SU-DHL-6 (cell line): ENCODE data around the gene MKKS.

ENCODE experiments used
- EZH2phosphoT487 ChIP-seq: fragments of 200-600 bp; sonication (generic), shearing (Covaris generic); conservative IDR thresholded peaks from 2 replicates; pipeline ENCODE4 v1.6.1; 2018; ENCODE audit warnings: mild to moderate bottlenecking, antibody characterized with exemption, low read length, moderate library complexity, mixed read lengths
- TF ChIP-seq, protein P1 (sequence below): fragments of 200-600 bp; sonication (generic); IDR thresholded peaks from one replicate; pipeline ENCODE4 v1.5.1; 2017; ENCODE audit warnings: antibody characterized with exemption, mild to moderate bottlenecking, low read length, moderate library complexity; ENCODE audit not compliant: insufficient read depth, poor library complexity, severe bottlenecking

- TF ChIP-seq, protein P1, sequence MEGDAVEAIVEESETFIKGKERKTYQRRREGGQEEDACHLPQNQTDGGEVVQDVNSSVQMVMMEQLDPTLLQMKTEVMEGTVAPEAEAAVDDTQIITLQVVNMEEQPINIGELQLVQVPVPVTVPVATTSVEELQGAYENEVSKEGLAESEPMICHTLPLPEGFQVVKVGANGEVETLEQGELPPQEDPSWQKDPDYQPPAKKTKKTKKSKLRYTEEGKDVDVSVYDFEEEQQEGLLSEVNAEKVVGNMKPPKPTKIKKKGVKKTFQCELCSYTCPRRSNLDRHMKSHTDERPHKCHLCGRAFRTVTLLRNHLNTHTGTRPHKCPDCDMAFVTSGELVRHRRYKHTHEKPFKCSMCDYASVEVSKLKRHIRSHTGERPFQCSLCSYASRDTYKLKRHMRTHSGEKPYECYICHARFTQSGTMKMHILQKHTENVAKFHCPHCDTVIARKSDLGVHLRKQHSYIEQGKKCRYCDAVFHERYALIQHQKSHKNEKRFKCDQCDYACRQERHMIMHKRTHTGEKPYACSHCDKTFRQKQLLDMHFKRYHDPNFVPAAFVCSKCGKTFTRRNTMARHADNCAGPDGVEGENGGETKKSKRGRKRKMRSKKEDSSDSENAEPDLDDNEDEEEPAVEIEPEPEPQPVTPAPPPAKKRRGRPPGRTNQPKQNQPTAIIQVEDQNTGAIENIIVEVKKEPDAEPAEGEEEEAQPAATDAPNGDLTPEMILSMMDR, result no peak
- TF ChIP-seq EZH2phosphoT487, result no peak
Measured at GRCh38 chr20:10402938-10403608, 30.9 kb downstream of the MKKS start.
